Stomach (tissue), 9 donors: ENCODE results near the gene PKLR. TPM values are rescaled to one million over a fixed set of nuclear protein-coding genes. Genes with fewer than 3 reads are reported as not detected.

ENCODE experiments used
- DNase-seq, 2 donors: peaks; one replicate each; pipeline versions ENCODE4 v3.0.0 to v3.0.0-alpha.2; 2013 to 2019
- H3K27ac ChIP-seq, 5 donors: fragments of 200-600 bp in 4 of 5; sonication (generic) in 4 of 5; one replicate each; pipeline ENCODE4 v1.5.1; 2013 to 2019; ENCODE audit warnings: mild to moderate bottlenecking in 1 of 5, moderate library complexity in 1 of 5
- H3K27me3 ChIP-seq, 3 donors: fragments of 200-600 bp; sonication (generic); one replicate each; pipeline ENCODE4 v1.5.1; 2017 to 2019; ENCODE audit warnings: mixed run types in 1 of 3
- H3K36me3 ChIP-seq, 4 donors: fragments of 200-600 bp; sonication (generic); 1 replicate in 3 of 4; 2 replicates in 1 of 4; pipeline ENCODE4 v1.5.1; 2016 to 2019
- H3K4me1 ChIP-seq, 4 donors: fragments of 200-600 bp; sonication (generic); one replicate each; pipeline ENCODE4 v1.5.1; 2016 to 2019
- H3K4me3 ChIP-seq, 4 donors: fragments of 200-600 bp; sonication (generic) in 3 of 4; one replicate each; pipeline ENCODE4 v1.5.1; 2016 to 2019; ENCODE audit warnings: mild to moderate bottlenecking in 1 of 4
- H3K9me3 ChIP-seq, 4 donors: fragments of 200-600 bp; sonication (generic); one replicate each; pipeline ENCODE4 v1.5.1; 2016 to 2019
- EP300 ChIP-seq: sonication (generic); formaldehyde crosslinking; IDR thresholded peaks from one replicate; pipeline ENCODE4 v1.6.1; 2017; ENCODE audit warnings: antibody characterized with exemption
- POLR2A ChIP-seq, 4 donors: fragments of 450-650 bp; IDR thresholded peaks; one replicate each; pipeline ENCODE4 v1.6.1; 2016; ENCODE audit warnings: antibody characterized with exemption in 4 of 4, control low read depth in 2 of 4, mild to moderate bottlenecking in 1 of 4, moderate library complexity in 1 of 4
- POLR2AphosphoS5 ChIP-seq, 3 donors: sonication (generic); formaldehyde crosslinking; IDR thresholded peaks; one replicate each; pipeline ENCODE4 v1.6.1; 2016; ENCODE audit warnings: antibody characterized with exemption in 3 of 3
- WGBS, 5 donors: extraction: QIAGEN DNeasy Blood & Tissue Kit in 3 of 5; methylation state at CpG; one replicate each; pipeline versions ENCODE4 v1.1.5 to v1.1.7; 2013 to 2018; 5-methylcytosine and 5-hydroxymethylcytosine counted together
- intact Hi-C: fragments of 100-400 bp; cut with DNase I; formaldehyde crosslinking; loops from one replicate; pipeline ENCODE4 v1.15.1; 2023; ENCODE audit warnings: low total_unique reads
- polyA plus RNA-seq, 3 donors: library from polyadenylated mRNA; stranded (reverse); fragments of 200-250 nt; gene quantifications; one replicate each; pipeline ENCODE4 v1.2.3, GENCODE V29; 2013
- total RNA-seq, 5 donors: library from RNA; depleted of rRNA; stranded (reverse); fragments of >200 nt; gene quantifications; one replicate each; pipeline versions ENCODE4 v1.1.0 to v1.2.3, GENCODE V29; 2014 to 2016
- TF ChIP-seq, protein P1 (sequence below), 7 experiments: fragments of 450-650 bp in 4 of 7; fragments of 200-600 bp in 3 of 7; sonication (generic) in 3 of 7; IDR thresholded peaks; one replicate each; pipeline ENCODE4 v1.5.1; 2016 to 2019; ENCODE audit warnings: antibody characterized with exemption in 7 of 7, control low read depth in 2 of 7, mild to moderate bottlenecking in 1 of 7
- donor health status: healthy with polysubstance abuse.
- donor health status: Bipolar disorder and iron deficiency.
- donor health status: healthy.

PKLR gene
- total and polyA plus RNA-seq, 8 donors = 4.6 TPM; not detected in 7

DNA sequence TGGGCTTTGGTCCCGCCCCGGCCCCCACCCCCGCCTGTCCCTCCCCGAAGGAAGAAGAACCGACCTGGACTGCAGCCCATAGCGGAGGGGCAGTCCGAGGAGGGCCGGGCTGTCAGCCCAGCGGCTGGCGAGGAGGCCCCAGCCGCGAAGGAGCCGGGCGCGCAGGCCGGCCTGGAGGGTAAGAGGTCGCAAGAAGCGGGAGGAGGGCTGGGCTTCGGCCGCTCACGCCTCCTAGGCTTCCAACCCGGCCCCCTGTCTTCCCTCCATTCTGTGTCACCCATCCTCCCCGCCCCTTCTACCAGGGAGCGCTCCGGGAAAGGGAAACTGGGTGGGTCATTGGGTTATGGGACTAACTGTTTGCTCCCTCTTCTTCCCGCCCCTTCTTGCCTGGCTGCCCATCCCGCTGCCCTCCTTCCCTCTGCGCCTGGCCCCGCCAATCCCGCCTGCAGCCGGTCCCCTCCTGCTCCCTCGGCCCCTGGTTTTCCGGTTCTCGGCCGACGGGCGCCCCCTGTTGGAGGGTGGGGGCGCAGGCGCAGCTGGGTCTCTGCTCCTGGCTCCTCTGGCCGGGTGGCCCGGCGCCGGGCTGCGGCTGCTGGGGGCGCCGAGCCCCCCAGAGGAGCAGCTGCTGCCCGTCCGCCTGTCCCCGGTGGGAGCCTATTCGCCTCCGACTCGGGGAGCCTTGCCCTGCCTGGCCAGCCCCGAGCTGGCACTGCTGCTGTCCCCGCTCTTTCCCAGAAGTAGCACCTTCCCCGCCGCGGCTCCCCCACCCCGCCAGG, 21.9 kb upstream of the PKLR start:
- intact Hi-C loops = no loop called here
- WGBS, 5 donors = 0 to 2% (median 1%) methylated on average over 10 to 58 of the region's 58 CpGs
- peak overlapping the region; percentile 80 to 99 (median 98) for H3K27ac ChIP-seq
- TF ChIP-seq POLR2A (IDR thresholded peaks at IDR 0.05) (no peak), EP300 (no peak), POLR2AphosphoS5 (IDR thresholded peaks at IDR 0.05) (peak; percentile 12 to 62 (median 35))
- TF ChIP-seq, protein P1, sequence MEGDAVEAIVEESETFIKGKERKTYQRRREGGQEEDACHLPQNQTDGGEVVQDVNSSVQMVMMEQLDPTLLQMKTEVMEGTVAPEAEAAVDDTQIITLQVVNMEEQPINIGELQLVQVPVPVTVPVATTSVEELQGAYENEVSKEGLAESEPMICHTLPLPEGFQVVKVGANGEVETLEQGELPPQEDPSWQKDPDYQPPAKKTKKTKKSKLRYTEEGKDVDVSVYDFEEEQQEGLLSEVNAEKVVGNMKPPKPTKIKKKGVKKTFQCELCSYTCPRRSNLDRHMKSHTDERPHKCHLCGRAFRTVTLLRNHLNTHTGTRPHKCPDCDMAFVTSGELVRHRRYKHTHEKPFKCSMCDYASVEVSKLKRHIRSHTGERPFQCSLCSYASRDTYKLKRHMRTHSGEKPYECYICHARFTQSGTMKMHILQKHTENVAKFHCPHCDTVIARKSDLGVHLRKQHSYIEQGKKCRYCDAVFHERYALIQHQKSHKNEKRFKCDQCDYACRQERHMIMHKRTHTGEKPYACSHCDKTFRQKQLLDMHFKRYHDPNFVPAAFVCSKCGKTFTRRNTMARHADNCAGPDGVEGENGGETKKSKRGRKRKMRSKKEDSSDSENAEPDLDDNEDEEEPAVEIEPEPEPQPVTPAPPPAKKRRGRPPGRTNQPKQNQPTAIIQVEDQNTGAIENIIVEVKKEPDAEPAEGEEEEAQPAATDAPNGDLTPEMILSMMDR (IDR thresholded peaks at IDR 0.05) = peak in 6 of 7 experiments; percentile 48 to 97 (median 95)
- DNase-seq = peak; percentile 86 to 97
- no peaks in the 10 kb centered on the region for H3K27me3 ChIP-seq
- H3K9me3 ChIP-seq = no peaks in the 10 kb centered on the region
- peaks cover 3 to 36% (median 31%) of the 10 kb centered on the region in 4 donors for H3K36me3 ChIP-seq
- H3K4me3 ChIP-seq = peak overlapping the region; percentile 74 to 96 (median 78)
- peaks cover 36 to 67% (median 50%) of the 10 kb centered on the region in 4 donors for H3K4me1 ChIP-seq

DNA sequence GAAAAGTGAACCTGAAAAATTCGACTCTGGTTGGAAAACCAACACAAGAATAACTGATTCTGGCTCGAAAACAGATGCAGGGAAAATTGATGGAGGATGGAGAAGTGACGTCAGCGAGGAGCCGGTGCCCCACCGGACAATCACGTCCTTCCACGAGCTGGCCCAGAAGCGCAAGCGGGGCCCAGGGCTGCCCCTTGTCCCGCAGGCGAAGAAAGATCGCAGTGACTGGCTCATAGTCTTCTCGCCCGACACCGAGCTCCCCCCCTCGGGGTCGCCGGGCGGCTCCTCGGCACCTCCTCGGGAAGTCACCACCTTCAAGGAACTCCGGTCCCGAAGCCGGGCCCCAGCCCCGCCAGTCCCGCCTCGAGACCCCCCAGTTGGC, 21.3 kb upstream of the PKLR start:
- H3K9me3 ChIP-seq = no peaks in the 10 kb centered on the region
- H3K4me1 ChIP-seq = peaks cover 36 to 66% (median 50%) of the 10 kb centered on the region in 4 donors
- H3K36me3 ChIP-seq = peaks cover 0 to 35% (median 30%) of the 10 kb centered on the region in 4 donors
- peak overlapping the region; percentile 80 to 99 (median 98) for H3K27ac ChIP-seq
- H3K27me3 ChIP-seq = no peaks in the 10 kb centered on the region
- H3K4me3 ChIP-seq = peak overlapping the region; percentile 74 to 96 (median 78)
- intact Hi-C loops = no loop called here
- WGBS, 5 donors = 1 to 4% (median 3%) methylated on average over 15 to 28 of the region's 28 CpGs
- peak in 1 of 2 donors; percentile 70 for DNase-seq
- TF ChIP-seq POLR2AphosphoS5 (IDR thresholded peaks at IDR 0.05) (no peak), EP300 (no peak), POLR2A (IDR thresholded peaks at IDR 0.05) (no peak)
- TF ChIP-seq, protein P1 (IDR thresholded peaks at IDR 0.05) = no peak

DNA sequence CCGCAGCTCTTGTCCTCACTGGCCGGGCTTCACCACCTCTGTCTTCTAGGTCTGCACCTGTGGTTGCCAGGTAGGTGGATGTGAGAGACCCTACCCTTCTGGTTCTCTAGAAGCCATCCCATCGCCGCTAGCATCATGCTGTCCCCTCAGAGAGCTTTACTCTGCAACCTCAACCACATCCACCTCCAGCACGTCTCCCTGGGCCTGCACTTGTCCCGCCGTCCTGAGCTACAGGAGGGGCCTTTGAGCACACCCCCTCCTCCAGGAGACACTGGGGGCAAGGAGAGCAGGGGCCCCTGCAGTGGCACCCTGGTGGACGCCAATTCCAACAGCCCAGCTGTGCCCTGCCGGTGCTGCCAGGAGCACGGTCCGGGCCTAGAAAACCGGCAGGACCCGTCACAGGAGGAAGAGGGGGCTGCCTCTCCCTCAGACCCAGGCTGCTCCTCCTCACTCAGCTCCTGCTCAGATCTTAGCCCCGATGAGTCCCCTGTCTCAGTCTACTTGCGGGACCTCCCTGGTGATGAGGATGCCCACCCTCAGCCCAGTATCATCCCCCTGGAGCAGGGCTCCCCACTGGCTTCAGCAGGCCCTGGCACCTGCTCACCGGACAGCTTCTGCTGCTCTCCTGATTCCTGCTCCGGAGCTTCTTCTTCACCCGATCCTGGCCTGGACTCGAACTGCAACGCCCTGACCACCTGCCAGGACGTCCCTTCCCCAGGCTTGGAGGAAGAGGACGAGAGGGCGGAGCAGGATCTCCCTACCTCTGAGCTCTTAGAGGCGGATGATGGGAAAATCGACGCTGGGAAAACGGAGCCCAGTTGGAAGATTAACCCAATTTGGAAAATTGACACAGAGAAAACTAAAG, 20.6 kb upstream of the PKLR start:
- intact Hi-C loops = no loop called here
- peak overlapping the region; percentile 74 to 96 (median 78) for H3K4me3 ChIP-seq
- WGBS, 5 donors = 37 to 55% (median 53%) methylated on average over 23 to 27 of the region's 27 CpGs
- peak overlapping the region; percentile 9 to 99 (median 98) for H3K27ac ChIP-seq
- peak in 1 of 2 donors; percentile 50 for DNase-seq
- no peaks in the 10 kb centered on the region for H3K9me3 ChIP-seq
- no peaks in the 10 kb centered on the region for H3K27me3 ChIP-seq
- peaks cover 0 to 28% (median 23%) of the 10 kb centered on the region in 4 donors for H3K36me3 ChIP-seq
- TF ChIP-seq EP300 = no peak
- TF ChIP-seq, protein P1 (IDR thresholded peaks at IDR 0.05) = no peak
- no peak for TF ChIP-seq POLR2AphosphoS5 (IDR thresholded peaks at IDR 0.05)
- TF ChIP-seq POLR2A (IDR thresholded peaks at IDR 0.05) = no peak
- peaks cover 36 to 59% (median 48%) of the 10 kb centered on the region in 4 donors for H3K4me1 ChIP-seq
